Cardiac muscle cell (in vitro differentiated cells and primary cell): ENCODE results near the gene FOXM1. TPM values are rescaled to one million over a fixed set of nuclear protein-coding genes. Genes with fewer than 3 reads are reported as not detected.

Source experiments
- DNase-seq, 2 donors: peaks; one replicate each; pipeline versions ENCODE4 v3.0.0 to v3.0.0-alpha.2; 2010 to 2017; ENCODE audit warnings: low read depth in 1 of 2, low spot score in 1 of 2
- H3K27ac ChIP-seq: fragments of 200-600 bp; sonication (generic); 2 replicates; pipeline ENCODE4 v1.5.1; 2016
- H3K27me3 ChIP-seq: fragments of 200-600 bp; sonication (generic); 2 replicates; pipeline ENCODE4 v1.6.0; 2016; ENCODE audit warnings: control low read depth
- H3K36me3 ChIP-seq: fragments of 200-600 bp; sonication (generic); 2 replicates; pipeline ENCODE4 v1.5.1; 2016; ENCODE audit warnings: control low read depth
- H3K4me1 ChIP-seq: fragments of 200-600 bp; sonication (generic); 2 replicates; pipeline ENCODE4 v1.8.1; 2017; ENCODE audit warnings: low read depth, mild to moderate bottlenecking, mixed run types
- H3K4me3 ChIP-seq: fragments of 200-600 bp; sonication (generic); 2 replicates; pipeline ENCODE4 v1.5.1; 2016; ENCODE audit warnings: mild to moderate bottlenecking
- H3K9me3 ChIP-seq: fragments of 200-600 bp; sonication (generic); 2 replicates; pipeline ENCODE4 v1.5.1; 2017; ENCODE audit warnings: low read depth, mild to moderate bottlenecking, control low read depth
- CTCF ChIP-seq: IDR thresholded peaks from 2 replicates; pipeline ENCODE4 v1.5.1; 2012; ENCODE audit warnings: low read depth, mild to moderate bottlenecking, low read length
- polyA plus RNA-seq: library from polyadenylated mRNA; unstranded; fragments of >200 nt; fragmentation: Nextera tagmentation; extraction: Ambion mirVana; gene quantifications from 2 replicates; pipeline ENCODE4 v1.2.1, GENCODE V29; 2016
- total RNA-seq: library from RNA; depleted of rRNA; stranded (reverse); fragments of >200 nt; gene quantifications from 2 replicates; pipeline ENCODE4 v1.2.3, GENCODE V29; 2016

Gene FOXM1
- total and polyA plus RNA-seq, 2 experiments from 2014 or later: 11.5 to 36.1 TPM

GRCh38 chr12:2811801-2812200, 65.2 kb downstream of the FOXM1 start:
- Histone ChIP-seq H3K4me3 (peak overlapping the region; percentile 64), H3K27me3 (no peaks in the 10 kb centered on the region), H3K27ac (no peak overlapping the region), H3K36me3 (no peaks in the 10 kb centered on the region), H3K9me3 (no peaks in the 10 kb centered on the region), H3K4me1 (peaks cover 9% of the 10 kb centered on the region)
- no peak for DNase-seq
- TF ChIP-seq CTCF: no peak

Other genes starting within 250 kb of the FOXM1 start
- 96.3 and 124 TPM in 2 replicates for gene FKBP4, start 82.2 kb downstream of the FOXM1 start, total RNA-seq
- 112 and 129 TPM in 2 replicates for gene FKBP4, start 82.2 kb downstream of the FOXM1 start, polyA plus RNA-seq
- 23.6 and 30.4 TPM in 2 replicates for gene ITFG2, start 64.5 kb downstream of the FOXM1 start, total RNA-seq
- 45.2 and 45.5 TPM in 2 replicates for gene ITFG2, start 64.5 kb downstream of the FOXM1 start, polyA plus RNA-seq
- not detected in 2 replicates for gene NRIP2, start 42.1 kb downstream of the FOXM1 start, total RNA-seq
- gene NRIP2, start 42.1 kb downstream of the FOXM1 start, polyA plus RNA-seq: 1.3 and 1.4 TPM in 2 replicates
- not detected in 2 replicates for gene TEX52, start 20.1 kb downstream of the FOXM1 start, total RNA-seq
- gene TEX52, start 20.1 kb downstream of the FOXM1 start, polyA plus RNA-seq: 0.15 TPM in 1 of 2 replicates, not detected in the other
- 27.7 and 50.6 TPM in 2 replicates for gene RHNO1, start within 50 bp of the FOXM1 start, total RNA-seq
- 44.2 and 80.8 TPM in 2 replicates for gene RHNO1, start within 50 bp of the FOXM1 start, polyA plus RNA-seq
- gene TULP3, start 13.7 kb upstream of the FOXM1 start, total RNA-seq: 19.5 and 20.1 TPM in 2 replicates
- gene TULP3, start 13.7 kb upstream of the FOXM1 start, polyA plus RNA-seq: 25.8 and 30.4 TPM in 2 replicates
- gene TEAD4, start 82.2 kb upstream of the FOXM1 start, total RNA-seq: 29.1 and 31.9 TPM in 2 replicates
- gene TEAD4, start 82.2 kb upstream of the FOXM1 start, polyA plus RNA-seq: 21.3 and 23.9 TPM in 2 replicates
- 153 and 199 TPM in 2 replicates for gene TSPAN9, start 200.2 kb upstream of the FOXM1 start, total RNA-seq
- 13.3 and 17.9 TPM in 2 replicates for gene TSPAN9, start 200.2 kb upstream of the FOXM1 start, polyA plus RNA-seq